ENCODE measurements around the gene NKX6-2.

DNA sequence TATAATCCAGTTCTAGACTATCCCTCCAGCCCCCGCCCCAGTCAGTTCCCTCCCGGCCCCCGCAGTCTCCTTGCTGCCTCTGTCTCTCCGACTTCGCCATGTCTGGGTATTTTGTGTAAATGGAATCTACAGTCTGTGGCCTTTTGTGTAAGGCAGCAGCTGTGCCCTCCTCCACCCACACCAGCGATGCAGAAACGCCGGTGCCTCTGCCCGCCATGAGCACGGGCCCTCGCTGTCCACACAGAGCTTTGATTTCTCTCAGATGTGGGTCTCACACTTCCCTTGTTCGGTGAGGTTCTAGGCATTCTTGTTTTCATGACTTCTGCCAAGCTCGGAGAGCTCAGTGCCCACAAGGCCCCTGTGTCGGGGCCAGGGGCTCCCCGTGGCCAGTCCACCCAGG, 37.8 kb downstream of the NKX6-2 start:
- TF ChIP-seq, protein P1, sequence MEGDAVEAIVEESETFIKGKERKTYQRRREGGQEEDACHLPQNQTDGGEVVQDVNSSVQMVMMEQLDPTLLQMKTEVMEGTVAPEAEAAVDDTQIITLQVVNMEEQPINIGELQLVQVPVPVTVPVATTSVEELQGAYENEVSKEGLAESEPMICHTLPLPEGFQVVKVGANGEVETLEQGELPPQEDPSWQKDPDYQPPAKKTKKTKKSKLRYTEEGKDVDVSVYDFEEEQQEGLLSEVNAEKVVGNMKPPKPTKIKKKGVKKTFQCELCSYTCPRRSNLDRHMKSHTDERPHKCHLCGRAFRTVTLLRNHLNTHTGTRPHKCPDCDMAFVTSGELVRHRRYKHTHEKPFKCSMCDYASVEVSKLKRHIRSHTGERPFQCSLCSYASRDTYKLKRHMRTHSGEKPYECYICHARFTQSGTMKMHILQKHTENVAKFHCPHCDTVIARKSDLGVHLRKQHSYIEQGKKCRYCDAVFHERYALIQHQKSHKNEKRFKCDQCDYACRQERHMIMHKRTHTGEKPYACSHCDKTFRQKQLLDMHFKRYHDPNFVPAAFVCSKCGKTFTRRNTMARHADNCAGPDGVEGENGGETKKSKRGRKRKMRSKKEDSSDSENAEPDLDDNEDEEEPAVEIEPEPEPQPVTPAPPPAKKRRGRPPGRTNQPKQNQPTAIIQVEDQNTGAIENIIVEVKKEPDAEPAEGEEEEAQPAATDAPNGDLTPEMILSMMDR (IDR thresholded peaks at IDR 0.05; ENCODE audit: insufficient read depth, low read depth, low read length) = no peak
- no peak for TF ChIP-seq EZH2 (IDR thresholded peaks at IDR 0.05; ENCODE audit: insufficient read depth, low read length)
